OCI-LY1 (cell line): ENCODE measurements around the gene SSNA1.

Experiments
- H2AFZ ChIP-seq: fragments of 200-600 bp; sonication (generic), shearing (Covaris generic); 2 replicates; pipeline ENCODE4 v1.6.0; 2014; ENCODE audit warnings: antibody characterized with exemption, mild to moderate bottlenecking, low read length
- H3F3A ChIP-seq: fragments of 200-600 bp; sonication (generic), shearing (Covaris generic); 2 replicates; pipeline ENCODE4 v1.6.0; 2014; ENCODE audit warnings: mild to moderate bottlenecking, antibody characterized with exemption, low read length, moderate library complexity; ENCODE audit not compliant: insufficient read depth
- H3K27ac ChIP-seq: fragments of 200-600 bp; sonication (generic); 2 replicates; pipeline ENCODE4 v1.5.1; 2014; ENCODE audit warnings: low read length, mixed run types, mild to moderate bottlenecking, low read depth; ENCODE audit not compliant: poor library complexity, severe bottlenecking
- H3K27me3 ChIP-seq: fragments of 200-600 bp; sonication (generic); 2 replicates; pipeline ENCODE4 v1.6.0; 2014; ENCODE audit warnings: antibody characterized with exemption, mild to moderate bottlenecking, low read length, moderate library complexity; ENCODE audit not compliant: insufficient read depth
- H3K36me3 ChIP-seq: fragments of 200-600 bp; sonication (generic); 2 replicates; pipeline ENCODE4 v1.6.1; 2014; ENCODE audit warnings: mild to moderate bottlenecking, antibody characterized with exemption, low read length, moderate library complexity, mixed read lengths; ENCODE audit not compliant: insufficient read depth
- H3K4me1 ChIP-seq: fragments of 200-600 bp; sonication (generic); 2 replicates; pipeline ENCODE4 v1.5.1; 2014; ENCODE audit warnings: mild to moderate bottlenecking, low read length, moderate library complexity; ENCODE audit not compliant: insufficient read depth, severe bottlenecking
- H3K4me2 ChIP-seq: fragments of 200-600 bp; sonication (generic), shearing (Covaris generic); 2 replicates; pipeline ENCODE4 v1.6.1; 2014; ENCODE audit warnings: low read length
- H3K4me3 ChIP-seq: fragments of 200-600 bp; sonication (generic); 2 replicates; pipeline ENCODE4 v1.5.1; 2014; ENCODE audit warnings: low read length, low read depth, mild to moderate bottlenecking, mixed read lengths; ENCODE audit not compliant: poor library complexity, severe bottlenecking
- H3K79me2 ChIP-seq: fragments of 200-600 bp; shearing (Covaris generic); 2 replicates; pipeline ENCODE4 v1.6.1; 2016; ENCODE audit warnings: mixed run types, low read length, mixed read lengths; ENCODE audit not compliant: insufficient read depth
- H3K9ac ChIP-seq: fragments of 200-600 bp; sonication (generic), shearing (Covaris generic); 2 replicates; pipeline ENCODE4 v1.6.1; 2014; ENCODE audit warnings: mild to moderate bottlenecking, low read length, mixed read lengths
- H3K9me2 ChIP-seq: fragments of 200-600 bp; sonication (generic), shearing (Covaris generic); 2 replicates; pipeline ENCODE4 v1.6.1; 2014; ENCODE audit warnings: low read depth, mild to moderate bottlenecking, low read length, mixed read lengths
- H3K9me3 ChIP-seq: fragments of 200-600 bp; shearing (Covaris generic); 2 replicates; pipeline ENCODE4 v1.6.1; 2014; ENCODE audit warnings: low read length, mixed read lengths
- H4K20me1 ChIP-seq: fragments of 200-600 bp; sonication (generic), shearing (Covaris generic); 2 replicates; pipeline ENCODE4 v1.6.0; 2016; ENCODE audit warnings: mild to moderate bottlenecking, low read length; ENCODE audit not compliant: insufficient read depth
- EZH2 ChIP-seq: fragments of 200-600 bp; sonication (generic), shearing (Covaris generic); IDR thresholded peaks from 2 replicates; pipeline ENCODE4 v1.8.0; 2017; ENCODE audit warnings: borderline replicate concordance, mixed run types, mild to moderate bottlenecking, antibody characterized with exemption, low read length, moderate library complexity, mixed read lengths
- TF ChIP-seq, protein P1 (sequence below): fragments of 200-600 bp; sonication (generic), shearing (Covaris generic); IDR thresholded peaks from 2 replicates; pipeline ENCODE4 v1.5.1; 2017; ENCODE audit warnings: mild to moderate bottlenecking, antibody characterized with exemption, low read length, moderate library complexity, mixed read lengths

Gene SSNA1

DNA sequence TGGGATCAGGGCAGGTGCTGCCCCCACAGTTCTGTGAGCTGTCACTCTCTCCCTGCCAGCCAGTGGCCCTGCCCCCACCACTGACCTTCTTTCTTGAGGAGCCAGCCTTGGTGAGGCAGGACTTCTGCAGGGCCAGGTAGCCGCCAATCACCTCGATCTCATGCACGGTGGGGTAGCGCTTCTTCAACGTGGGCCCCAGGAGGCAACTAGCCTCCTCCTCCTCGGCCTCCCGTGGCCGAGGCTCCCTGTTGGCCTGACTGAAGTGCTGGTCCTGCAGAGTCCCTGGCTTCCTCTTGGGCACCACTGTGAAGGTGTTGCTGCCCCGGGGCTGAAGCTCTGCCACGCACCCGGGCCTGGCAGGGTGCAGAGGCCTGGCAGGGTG is 10.4 kb downstream of the SSNA1 start:
- no peaks in the 10 kb centered on the region for H4K20me1 ChIP-seq
- peaks cover 13% of the 10 kb centered on the region for H3K27me3 ChIP-seq
- no peaks in the 10 kb centered on the region for H3K9me2 ChIP-seq
- H3K9me3 ChIP-seq, result no peaks in the 10 kb centered on the region
- no peak for TF ChIP-seq EZH2
- TF ChIP-seq, protein P1, sequence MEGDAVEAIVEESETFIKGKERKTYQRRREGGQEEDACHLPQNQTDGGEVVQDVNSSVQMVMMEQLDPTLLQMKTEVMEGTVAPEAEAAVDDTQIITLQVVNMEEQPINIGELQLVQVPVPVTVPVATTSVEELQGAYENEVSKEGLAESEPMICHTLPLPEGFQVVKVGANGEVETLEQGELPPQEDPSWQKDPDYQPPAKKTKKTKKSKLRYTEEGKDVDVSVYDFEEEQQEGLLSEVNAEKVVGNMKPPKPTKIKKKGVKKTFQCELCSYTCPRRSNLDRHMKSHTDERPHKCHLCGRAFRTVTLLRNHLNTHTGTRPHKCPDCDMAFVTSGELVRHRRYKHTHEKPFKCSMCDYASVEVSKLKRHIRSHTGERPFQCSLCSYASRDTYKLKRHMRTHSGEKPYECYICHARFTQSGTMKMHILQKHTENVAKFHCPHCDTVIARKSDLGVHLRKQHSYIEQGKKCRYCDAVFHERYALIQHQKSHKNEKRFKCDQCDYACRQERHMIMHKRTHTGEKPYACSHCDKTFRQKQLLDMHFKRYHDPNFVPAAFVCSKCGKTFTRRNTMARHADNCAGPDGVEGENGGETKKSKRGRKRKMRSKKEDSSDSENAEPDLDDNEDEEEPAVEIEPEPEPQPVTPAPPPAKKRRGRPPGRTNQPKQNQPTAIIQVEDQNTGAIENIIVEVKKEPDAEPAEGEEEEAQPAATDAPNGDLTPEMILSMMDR, result no peak
- no peaks in the 10 kb centered on the region; the same call in 1 of the 2 replicates for H3K36me3 ChIP-seq
- no peak overlapping the region for H3K9ac ChIP-seq
- no peak overlapping the region for H3K4me3 ChIP-seq
- H3F3A ChIP-seq, result no peaks in the 10 kb centered on the region
- H3K4me1 ChIP-seq, result peaks cover 35% of the 10 kb centered on the region
- H3K4me2 ChIP-seq, result no peak overlapping the region
- no peak overlapping the region for H3K27ac ChIP-seq
- H3K79me2 ChIP-seq, result no peaks in the 10 kb centered on the region
- no peak overlapping the region for H2AFZ ChIP-seq

DNA sequence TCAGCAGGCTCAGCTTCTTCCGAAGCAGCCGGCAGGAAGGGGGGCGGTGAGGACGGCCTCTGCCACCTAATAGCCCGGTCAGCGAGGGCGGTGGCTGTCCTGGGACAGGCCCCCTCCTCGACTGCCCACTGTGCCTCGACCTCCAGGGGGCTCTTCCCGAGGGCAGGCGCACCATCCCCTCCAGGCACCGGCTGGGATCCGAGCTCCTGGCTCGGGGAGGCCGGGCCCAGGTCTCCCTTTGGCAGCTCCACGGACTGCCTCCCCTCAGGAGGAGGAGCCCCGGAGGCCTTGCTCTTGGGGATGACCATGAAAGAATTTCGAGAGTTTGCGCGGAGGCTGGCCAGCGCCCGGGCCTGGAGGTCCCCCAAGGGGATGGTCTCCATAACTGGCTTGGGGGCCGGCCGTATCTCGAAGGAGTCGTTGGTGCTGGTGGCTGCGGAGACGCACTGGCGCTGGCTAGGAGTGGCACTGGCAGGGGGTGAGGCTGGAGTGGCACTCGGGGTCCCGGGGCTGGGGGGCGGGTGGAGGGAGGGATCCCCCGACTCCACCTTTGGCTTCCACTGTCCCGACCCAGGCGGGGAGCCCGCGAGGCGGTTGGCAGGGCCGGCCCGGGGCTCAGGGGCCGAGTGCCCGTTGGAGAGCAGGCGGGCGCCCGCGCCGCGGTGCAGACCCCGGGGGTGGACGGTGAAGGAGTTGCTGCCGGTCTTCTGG is 11.1 kb downstream of the SSNA1 start:
- Histone ChIP-seq H3K4me3 (peak overlapping the region; percentile 45), H3K4me2 (peak overlapping the region; percentile 52), H2AFZ (no peak overlapping the region), H3K9ac (no peak overlapping the region), H3K27ac (no peak overlapping the region), H3K4me1 (peaks cover 41% of the 10 kb centered on the region), H3K36me3 (no peaks in the 10 kb centered on the region; the same call in 1 of the 2 replicates), H3K27me3 (peaks cover 10% of the 10 kb centered on the region), H3K79me2 (peaks cover 6% of the 10 kb centered on the region; the same call in 1 of the 2 replicates), H4K20me1 (no peaks in the 10 kb centered on the region), H3K9me3 (no peaks in the 10 kb centered on the region), H3F3A (no peaks in the 10 kb centered on the region), H3K9me2 (no peaks in the 10 kb centered on the region)
- no peak for TF ChIP-seq EZH2
- TF ChIP-seq, protein P1, result no peak

DNA sequence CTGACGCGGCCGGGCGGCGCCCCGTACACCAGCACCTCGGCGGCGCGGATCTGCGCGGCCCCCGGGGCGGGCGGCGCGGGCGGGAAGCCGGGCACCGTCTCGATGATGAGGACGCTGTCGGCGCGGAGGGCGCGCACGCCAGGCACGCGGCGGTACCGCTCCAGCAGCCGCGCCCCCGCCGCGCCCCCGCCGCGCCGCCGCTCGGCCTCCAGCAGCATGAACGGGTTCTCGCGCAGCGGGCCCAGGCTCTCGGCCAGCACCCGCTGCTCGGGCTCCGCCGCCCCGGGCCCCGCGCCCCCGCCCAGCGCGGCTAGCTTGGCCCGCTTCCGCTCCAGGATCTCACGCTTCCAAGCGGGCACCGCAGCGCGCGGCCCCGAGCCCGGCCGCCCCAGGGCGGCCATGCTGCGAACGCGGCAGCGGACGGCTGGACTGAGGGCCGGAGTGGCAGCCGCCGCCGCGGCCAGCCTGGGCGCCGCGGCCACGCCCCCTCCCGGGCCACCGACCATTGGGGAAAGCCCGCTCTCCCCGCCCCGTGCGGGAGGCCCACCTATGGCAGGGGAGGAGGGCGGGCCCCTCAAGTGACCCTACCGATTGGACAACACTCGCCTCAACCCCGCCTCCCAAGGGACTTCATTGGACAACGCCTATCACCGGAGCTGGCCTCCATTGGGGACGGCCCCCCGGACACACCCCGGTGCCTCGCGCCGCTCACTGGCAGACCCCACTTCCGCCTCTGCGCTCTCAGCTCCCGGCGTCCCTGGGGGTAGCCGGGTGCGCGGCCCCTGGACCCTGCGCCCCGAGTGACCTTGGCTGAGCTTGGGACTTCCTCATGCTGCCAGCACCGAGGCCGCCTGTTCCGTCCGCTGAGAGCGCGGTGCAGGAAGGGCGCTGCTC is 12.1 kb downstream of the SSNA1 start, which contains the start of gene TPRN:
Gene TPRN, minus strand, starts transcription at position 431 of the 894 bp plus-strand sequence. Its CDS starts 30 bp downstream, at position 401.
- TF ChIP-seq EZH2, result no peak
- TF ChIP-seq, protein P1, result no peak
- Histone ChIP-seq H3K4me1 (peaks cover 45% of the 10 kb centered on the region), H3K4me3 (peak within 1 kb of the TSS; percentile 73), H3K36me3 (no peaks in the 10 kb centered on the region; the same call in 1 of the 2 replicates), H3K9me3 (no peaks in the 10 kb centered on the region), H3F3A (no peaks in the 10 kb centered on the region), H2AFZ (no peak within 1 kb of the TSS), H3K27me3 (peaks cover 8% of the 10 kb centered on the region), H4K20me1 (no peaks in the 10 kb centered on the region), H3K4me2 (peak within 1 kb of the TSS; percentile 87), H3K9me2 (no peaks in the 10 kb centered on the region), H3K27ac (peak within 1 kb of the TSS; percentile 47), H3K9ac (peak within 1 kb of the TSS; percentile 81), H3K79me2 (peaks cover 12% of the 10 kb centered on the region; the same call in 1 of the 2 replicates)
